ENCODE results near the gene LRPAP1.
"Not testable (repeated sequence)": the region's sequence is repeated elsewhere in the genome, so short reads cannot be mapped to it uniquely, and the experiment has no call there.

DNA sequence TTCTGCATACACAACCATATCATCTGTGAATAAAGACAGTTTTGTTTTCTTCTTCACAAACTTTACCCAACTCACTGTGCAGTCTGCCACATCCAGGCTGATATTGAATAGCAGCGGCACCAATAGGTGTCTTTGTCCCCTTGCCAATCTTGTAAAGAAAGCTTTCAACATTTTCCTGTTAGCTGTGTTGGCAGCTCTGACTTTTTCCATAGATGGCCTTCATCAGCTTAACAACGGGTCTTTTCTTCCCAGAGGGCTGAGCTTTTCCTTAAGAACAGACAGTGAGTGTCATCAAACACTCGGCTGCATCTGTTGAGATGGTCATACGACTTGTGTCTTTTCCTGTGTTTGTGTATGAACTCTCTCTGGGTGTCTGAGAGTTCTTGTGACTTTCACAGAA lies 14.5 kb upstream of the LRPAP1 start:
- not testable (repeated sequence) for TF ChIP-seq POLR2A (IDR thresholded peaks at IDR 0.05; ENCODE audit: low read length); GATA1 (IDR thresholded peaks at IDR 0.05; ENCODE audit: low read depth, low read length)
